Gastroesophageal sphincter (tissue), 3 donors: ENCODE data around the gene BCL2.

Experiments used
- CTCF ChIP-seq, 4 experiments: fragments of 200-600 bp in 2 of 4; fragments of 450-650 bp in 2 of 4; sonication (generic) in 1 of 4; IDR thresholded peaks; one replicate each; pipeline ENCODE4 v1.5.1; 2017 to 2019; ENCODE audit warnings: antibody characterized with exemption in 4 of 4, mild to moderate bottlenecking in 2 of 4, moderate library complexity in 2 of 4
- EP300 ChIP-seq: sonication (generic); formaldehyde crosslinking; IDR thresholded peaks from one replicate; pipeline ENCODE4 v1.6.1; 2017; ENCODE audit warnings: antibody characterized with exemption, mild to moderate bottlenecking

- TF ChIP-seq CTCF (IDR thresholded peaks at IDR 0.05) (peak; percentile 8 to 39 (median 20)), EP300 (no peak)
These were observed 22.6 kb upstream of the BCL2 start for GRCh38 chr18:63342206-63342605.
